Epithelial cell of esophagus (primary cell): ENCODE results near the gene CLEC2A.

ENCODE experiments used
- DNase-seq: peaks from one replicate; pipeline ENCODE4 v3.0.0; 2010; ENCODE audit warnings: low read depth
- H3K4me3 ChIP-seq: 2 replicates; pipeline ENCODE4 v1.5.1; 2011; ENCODE audit warnings: mild to moderate bottlenecking, low read length, control low read depth
- CTCF ChIP-seq: IDR thresholded peaks from 2 replicates; pipeline ENCODE4 v1.5.1; 2011; ENCODE audit warnings: low read depth, mild to moderate bottlenecking, low read length, control low read depth, inconsistent platforms; ENCODE audit not compliant: insufficient read depth; ENCODE audit errors: missing control alignments

Gene CLEC2A

GRCh38 chr12:9935026-9935425 is 2.9 kb upstream of the CLEC2A start:
- no peak for DNase-seq
- TF ChIP-seq CTCF, result no peak
- no peak overlapping the region for H3K4me3 ChIP-seq

- no peak overlapping the region for H3K4me3 ChIP-seq
- DNase-seq, result no peak
- TF ChIP-seq CTCF, result no peak
Measured at GRCh38 chr12:9933958-9934357, 1.8 kb upstream of the CLEC2A start.

GRCh38 chr12:9931245-9931644 is 925 bp downstream of the CLEC2A start:
- no peak overlapping the region for H3K4me3 ChIP-seq
- TF ChIP-seq CTCF, result no peak
- DNase-seq, result no peak

GRCh38 chr12:9928607-9929006 is 3.6 kb downstream of the CLEC2A start:
- no peak for TF ChIP-seq CTCF
- no peak overlapping the region for H3K4me3 ChIP-seq
- no peak for DNase-seq

GRCh38 chr12:9926876-9927275 is 5.3 kb downstream of the CLEC2A start:
- H3K4me3 ChIP-seq, result no peak overlapping the region
- peak; percentile 51 for DNase-seq
- no peak for TF ChIP-seq CTCF

- H3K4me3 ChIP-seq, result no peak overlapping the region
- TF ChIP-seq CTCF, result peak; percentile 58
- DNase-seq, result peak; percentile 61
Measured at GRCh38 chr12:9925705-9926393, 6.3 kb downstream of the CLEC2A start.

- H3K4me3 ChIP-seq, result no peak overlapping the region
- TF ChIP-seq CTCF, result no peak
- DNase-seq, result no peak
Measured at GRCh38 chr12:9922429-9922828, 9.7 kb downstream of the CLEC2A start.
